HT1080 (cell line): Measurements from ENCODE around the gene ZNF433. TPM values are rescaled to one million over a fixed set of nuclear protein-coding genes. Genes with fewer than 3 reads are reported as not detected.
"Not testable (repeated sequence)": the region's sequence is repeated elsewhere in the genome, so short reads cannot be mapped to it uniquely, and the experiment has no call there.

Experiments used
- DNase-seq: peaks from one replicate; pipeline ENCODE4 v3.0.0-alpha.2; 2015; ENCODE audit warnings: low read depth
- polyA plus RNA-seq, 2 experiments: library from polyadenylated mRNA; depleted of rRNA; stranded (reverse); fragments of >200 nt; gene quantifications; 2 replicates each; pipeline ENCODE4 v1.2.3, GENCODE V29; 2015
- total RNA-seq: library from RNA; depleted of rRNA; stranded (reverse); fragments of >200 nt; shearing (Covaris generic); gene quantifications from 2 replicates; pipeline ENCODE4 v1.2.3, GENCODE V29; 2014; rRNA removed

The ZNF433 gene
- 0.37 TPM in 1 of 2 replicates, not detected in the other for total RNA-seq
- polyA plus RNA-seq (2015; cell fraction: cytosol; rRNA removed) = 0.42 TPM in 1 of 2 replicates, not detected in the other
- polyA plus RNA-seq (2015; cell fraction: nucleus; rRNA removed) = 0.10 TPM in 1 of 2 replicates, not detected in the other

GRCh38 chr19:12035220-12036172 is at the start of gene ZNF433:
Gene ZNF433 (minus strand): TSS chr19:12035679. CDS start chr19:12035539, 140 bp downstream.
- peak; percentile 11 for DNase-seq

DNA sequence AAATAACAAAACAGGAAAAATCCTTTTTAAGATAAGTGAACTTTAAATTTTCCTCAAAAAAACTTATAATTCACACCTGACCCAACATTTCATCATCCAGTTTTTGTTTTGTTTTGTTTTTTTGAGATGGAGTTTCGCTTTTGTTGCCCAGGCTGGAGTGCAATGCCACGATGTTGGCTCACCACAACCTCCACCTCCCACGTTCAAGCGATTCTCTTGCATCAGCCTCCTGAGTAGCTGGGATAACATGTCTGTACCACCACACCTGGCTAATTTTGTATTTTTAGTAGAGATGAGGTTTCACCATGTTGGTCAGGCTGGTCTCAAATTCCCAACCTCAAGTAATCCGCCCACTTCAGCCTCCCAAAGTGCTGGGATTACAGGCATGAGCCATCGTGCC is 47.9 kb upstream of the ZNF433 start:
- not testable (repeated sequence) for DNase-seq

- no peak for DNase-seq
Observed at GRCh38 chr19:12077375-12077774, 41.9 kb upstream of the ZNF433 start.

GRCh38 chr19:12076331-12076730 is 40.9 kb upstream of the ZNF433 start:
- not testable (repeated sequence) for DNase-seq

GRCh38 chr19:12075538-12076139 is 40.2 kb upstream of the ZNF433 start:
- no peak for DNase-seq

- no peak for DNase-seq
Observed at GRCh38 chr19:12064590-12065538, 29.4 kb upstream of the ZNF433 start, which contains the start of gene ZNF844. Gene ZNF844 (plus strand): TSS chr19:12064731. CDS start chr19:12064874, 143 bp downstream.

DNA sequence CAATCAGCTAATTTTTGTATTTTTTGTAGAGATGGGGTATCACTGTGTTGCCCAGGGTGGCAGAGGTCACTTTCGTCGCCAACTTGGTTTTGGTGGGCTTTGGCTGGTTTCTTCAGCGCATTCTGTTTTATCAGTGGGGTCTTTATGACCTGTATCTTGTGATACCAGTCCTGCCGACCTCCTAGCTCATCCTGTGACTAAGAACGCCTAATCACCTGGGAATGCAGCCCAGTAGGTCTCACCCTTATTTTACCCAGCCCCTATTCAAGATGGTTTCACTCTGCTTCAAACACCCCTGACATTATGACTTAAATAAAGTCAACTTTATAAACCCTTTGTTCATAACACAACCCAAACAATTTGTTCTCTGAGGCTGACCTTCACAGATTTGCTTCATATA is 20.3 kb upstream of the ZNF433 start:
- no peak for DNase-seq

DNA sequence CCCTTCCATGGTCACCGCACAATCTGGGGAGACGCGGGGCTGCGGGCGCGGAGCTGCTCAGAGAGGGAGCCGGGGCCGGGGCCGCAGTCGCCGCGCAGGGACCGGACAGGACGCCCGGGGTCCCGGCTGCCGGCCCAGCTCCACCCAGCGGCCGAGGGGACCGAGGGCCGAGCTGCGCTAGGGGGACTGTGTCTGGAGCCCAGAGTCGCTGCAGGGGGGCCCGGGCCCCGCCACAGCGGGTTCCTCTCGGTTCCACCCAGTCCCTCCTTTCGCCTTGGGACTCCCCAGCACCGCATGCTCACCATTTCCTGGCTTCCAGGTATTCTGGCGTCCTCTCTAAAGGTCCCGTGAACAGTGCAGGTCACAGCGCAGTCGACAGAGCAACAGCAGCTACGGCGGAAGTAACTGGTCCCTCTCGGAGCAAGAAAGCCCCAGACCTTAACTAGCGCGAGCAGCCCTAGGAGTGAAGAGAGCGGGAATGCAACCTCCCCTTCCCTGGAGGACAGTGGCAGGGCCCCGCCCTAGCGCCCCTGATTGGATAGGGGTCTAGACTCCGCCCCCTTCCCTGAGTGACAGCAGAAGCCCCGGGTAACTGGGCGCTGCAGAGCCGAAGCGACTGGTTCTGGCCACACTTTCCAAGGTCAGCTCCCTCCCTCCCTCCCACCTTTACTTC is 17.2 kb upstream of the ZNF433 start, which contains the start of gene ZNF878:
TSS of gene ZNF878 (minus strand) at position 465 of the 673 bp plus-strand sequence. CDS start at position 305, 160 bp downstream.
- no peak for DNase-seq

- no peak for DNase-seq
Observed at GRCh38 chr19:12052091-12052496, 16.6 kb upstream of the ZNF433 start.

DNA sequence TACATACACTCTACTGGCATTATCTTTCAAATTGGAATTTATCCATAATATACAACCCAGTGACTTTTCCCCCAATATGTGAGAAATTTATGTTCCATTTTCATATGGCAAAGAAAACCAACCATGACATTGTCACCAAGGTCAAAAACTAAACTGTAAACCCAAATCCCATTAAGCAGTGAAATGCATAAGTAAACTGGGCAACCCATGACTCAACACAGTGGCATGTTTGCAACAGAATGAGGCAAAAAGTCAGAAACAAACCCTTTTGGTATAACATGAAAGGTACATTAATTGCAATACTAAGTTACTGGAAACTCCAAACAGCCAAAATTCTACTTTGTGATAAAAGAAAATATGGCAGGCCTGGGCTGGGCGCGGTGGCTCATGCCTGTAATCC is 12.4 kb upstream of the ZNF433 start:
- DNase-seq = no peak

GRCh38 chr19:12043752-12044422 is 8.4 kb upstream of the ZNF433 start:
- DNase-seq = no peak

DNA sequence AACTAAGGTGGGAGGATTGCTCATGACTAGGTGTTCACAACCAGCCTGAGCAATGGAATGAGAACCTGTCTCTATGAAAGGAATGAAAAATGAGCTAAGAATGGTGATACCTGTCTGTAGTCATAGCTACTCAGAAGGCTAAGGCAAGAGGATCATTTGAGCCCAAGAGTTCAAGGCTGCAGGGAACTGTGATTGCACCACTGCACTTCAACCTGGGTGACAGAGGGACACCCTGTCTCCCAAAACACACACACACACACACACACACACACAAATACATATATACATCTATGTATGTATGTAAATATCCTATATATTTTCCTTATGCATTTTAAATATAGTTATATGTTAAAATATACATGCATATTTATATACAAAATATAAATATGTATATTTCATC is 7.4 kb upstream of the ZNF433 start:
- DNase-seq = no peak

- DNase-seq = no peak
Observed at GRCh38 chr19:12034620-12035019, 859 bp downstream of the ZNF433 start.

- no peak for DNase-seq
Observed at GRCh38 chr19:12034198-12034597, 1.3 kb downstream of the ZNF433 start.

DNA sequence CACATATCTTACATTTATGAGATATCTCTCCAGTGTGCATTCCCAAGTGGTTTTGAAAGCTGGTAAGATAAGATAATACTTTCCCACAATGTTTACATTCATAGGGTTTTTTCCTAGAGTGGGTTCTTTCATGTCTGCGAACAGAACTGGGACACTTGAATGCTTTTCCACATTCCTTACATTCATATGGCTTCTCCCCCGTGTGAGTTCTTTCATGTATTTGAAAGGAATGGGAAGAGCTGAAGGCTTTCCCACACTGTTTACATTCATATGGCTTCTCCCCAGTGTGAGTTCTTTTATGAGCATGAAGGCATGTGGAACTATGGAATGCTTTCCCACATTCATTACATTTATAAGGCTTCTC is 19.7 kb downstream of the ZNF433 start:
- no peak for DNase-seq

- DNase-seq = no peak
Observed at GRCh38 chr19:12015015-12015752, 20.3 kb downstream of the ZNF433 start.

- DNase-seq = no peak
Observed at GRCh38 chr19:12000152-12000981, 35.1 kb downstream of the ZNF433 start.

GRCh38 chr19:11995174-11995573 is 40.3 kb downstream of the ZNF433 start:
- no peak for DNase-seq
